Measurements from ENCODE around the gene KATNAL1.

DNA sequence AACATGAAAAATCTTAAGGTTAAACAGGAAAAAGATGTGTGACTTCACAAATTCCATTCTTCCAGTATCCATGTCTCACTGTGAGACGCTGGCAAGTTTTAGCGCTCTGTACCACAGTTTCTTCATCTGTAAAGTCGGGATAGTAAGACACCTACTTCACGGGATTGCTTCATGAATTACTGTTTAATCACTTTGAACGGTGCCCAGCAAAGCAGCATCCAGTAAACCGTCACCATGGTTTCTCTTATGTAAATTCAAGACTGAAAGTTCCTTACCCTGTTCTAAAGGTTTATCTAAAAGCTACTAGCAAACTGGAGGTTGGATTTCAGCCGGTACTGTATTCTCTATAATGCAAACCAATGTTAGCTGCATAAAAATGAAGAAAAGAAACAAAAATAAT lies 53.5 kb downstream of the KATNAL1 start:
- no peak for TF ChIP-seq POLR2A (IDR thresholded peaks at IDR 0.05; ENCODE audit: low read depth, low read length)
- TF ChIP-seq TAF1 (IDR thresholded peaks at IDR 0.05; ENCODE audit: low read depth, low read length): no peak
- TF ChIP-seq POLR2AphosphoS5 (IDR thresholded peaks at IDR 0.05; ENCODE audit: low read depth, low read length): no peak
- no peak for TF ChIP-seq SPI1 (IDR thresholded peaks at IDR 0.05; ENCODE audit: low read depth, low read length)
- no peak for TF ChIP-seq POU2F2 (IDR thresholded peaks at IDR 0.05; ENCODE audit: low read depth, low read length)
- TF ChIP-seq PAX5 (IDR thresholded peaks at IDR 0.05; ENCODE audit: insufficient read depth, low read length, severe bottlenecking): no peak
